ENCODE measurements around the gene TEX11. TPM values are rescaled to one million over a fixed set of nuclear protein-coding genes. Genes with fewer than 3 reads are reported as not detected.

Gene TEX11
- total RNA-seq, 2 donors from 2014 or later: not detected

DNA sequence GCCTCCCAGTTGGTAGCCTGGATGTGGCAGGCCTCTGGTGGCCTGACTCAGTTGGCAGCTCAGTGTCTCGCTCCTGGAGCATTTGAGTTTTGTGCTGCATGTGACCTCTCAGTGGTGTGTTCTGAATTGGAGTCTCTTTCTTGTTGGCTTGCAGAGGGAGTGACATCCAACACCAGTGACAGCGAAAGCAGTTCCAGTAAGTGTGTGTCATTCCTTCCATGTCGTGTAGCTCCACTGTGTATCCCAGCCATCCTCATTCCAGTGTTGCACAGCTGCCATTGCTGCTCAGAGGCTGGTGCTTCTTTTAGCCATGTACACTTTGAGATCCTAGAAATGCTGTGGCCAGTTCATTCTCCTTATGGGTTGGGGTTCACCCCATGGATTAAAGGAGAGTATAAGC is 411.5 kb downstream of the TEX11 start:
- Mint-ChIP-seq H3K27ac (no peak overlapping the region), H3K9me3 (no peaks in the 10 kb centered on the region), H3K36me3 (peaks cover 4 to 8% of the 10 kb centered on the region in 2 donors)
- ATAC-seq: no peak
- no peak for DNase-seq (ENCODE audit: low spot score in 2 of 2)

DNA sequence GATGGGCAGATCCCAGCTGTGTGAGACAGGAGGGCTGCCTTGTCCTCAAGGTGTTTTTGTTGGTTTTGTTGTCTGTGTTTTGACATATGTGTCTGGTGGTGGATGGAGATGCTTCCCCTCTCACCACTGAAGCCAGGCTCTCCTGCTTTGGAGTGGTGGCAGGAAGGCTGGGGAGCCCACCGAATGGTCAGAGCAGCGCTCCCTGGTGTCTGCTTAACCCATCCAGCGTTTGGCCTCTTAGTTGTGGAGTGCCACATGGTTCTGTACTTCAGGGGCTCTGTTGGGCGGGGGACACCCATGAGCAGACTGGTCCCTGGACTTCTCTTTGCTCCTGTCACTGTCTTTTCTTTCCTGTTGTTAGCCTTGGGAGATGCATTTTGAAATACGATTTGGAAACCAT is 412.0 kb downstream of the TEX11 start:
- H3K36me3 Mint-ChIP-seq: peaks cover 6 to 10% of the 10 kb centered on the region in 2 donors

DNA sequence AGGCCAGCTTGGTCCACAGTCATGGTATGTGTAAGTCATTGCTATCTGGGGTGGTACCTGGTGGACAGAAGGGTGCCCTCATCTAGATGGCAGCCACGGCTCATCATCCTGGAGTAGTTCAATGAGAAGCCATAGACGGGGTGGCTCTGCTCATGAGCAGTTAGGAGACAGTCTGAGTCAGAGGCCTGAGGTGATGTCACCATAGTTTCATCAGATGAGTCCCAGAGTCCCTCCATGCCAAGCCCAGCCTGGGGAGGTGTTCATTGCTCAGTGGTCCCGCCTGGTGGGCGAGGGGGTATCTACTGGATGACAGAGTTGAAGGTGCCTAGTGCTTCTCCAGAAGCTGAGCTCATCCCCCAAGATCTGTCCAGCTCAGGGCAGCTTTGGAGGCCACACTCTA is 414.1 kb downstream of the TEX11 start:
- peak in 1 of 2 donors; percentile 2 for DNase-seq (ENCODE audit: low spot score in 2 of 2)
- H3K36me3 Mint-ChIP-seq: peaks cover 6 to 10% of the 10 kb centered on the region in 2 donors
- no peaks in the 10 kb centered on the region for H3K9me3 Mint-ChIP-seq
- ATAC-seq: peak; percentile 82 to 84
- H3K27ac Mint-ChIP-seq: peak overlapping the region in 1 of 2 donors; percentile 36

More for the DNA sequence above, 412.0 kb downstream of the TEX11 start:
- no peaks in the 10 kb centered on the region for H3K9me3 Mint-ChIP-seq
- H3K27ac Mint-ChIP-seq: no peak overlapping the region
- no peak for DNase-seq (ENCODE audit: low spot score in 2 of 2)
- no peak for ATAC-seq

DNA sequence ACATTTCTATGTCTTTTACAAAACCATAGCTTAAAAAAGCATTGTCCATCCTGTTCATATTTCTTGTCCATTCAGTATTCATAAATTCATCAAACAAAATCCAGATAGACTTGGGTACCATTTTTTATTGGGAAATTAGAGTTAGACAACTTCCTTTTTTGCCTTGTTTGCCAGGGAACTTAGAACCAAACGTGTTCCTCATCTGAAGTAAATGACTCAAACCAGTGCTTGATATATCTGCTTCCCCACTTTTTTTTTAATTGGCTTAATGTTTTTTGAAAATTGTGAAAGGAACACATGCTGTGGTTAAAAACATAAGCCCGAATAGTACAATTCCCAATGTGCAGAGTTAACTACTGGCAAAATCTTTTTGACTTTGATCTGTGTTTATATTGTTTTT is 419.7 kb downstream of the TEX11 start:
- no peak for ATAC-seq
- no peak for DNase-seq (ENCODE audit: low spot score in 2 of 2)
- Mint-ChIP-seq H3K36me3 (peaks cover 6 to 10% of the 10 kb centered on the region in 2 donors), H3K9me3 (no peaks in the 10 kb centered on the region), H3K27ac (no peak overlapping the region)

DNA sequence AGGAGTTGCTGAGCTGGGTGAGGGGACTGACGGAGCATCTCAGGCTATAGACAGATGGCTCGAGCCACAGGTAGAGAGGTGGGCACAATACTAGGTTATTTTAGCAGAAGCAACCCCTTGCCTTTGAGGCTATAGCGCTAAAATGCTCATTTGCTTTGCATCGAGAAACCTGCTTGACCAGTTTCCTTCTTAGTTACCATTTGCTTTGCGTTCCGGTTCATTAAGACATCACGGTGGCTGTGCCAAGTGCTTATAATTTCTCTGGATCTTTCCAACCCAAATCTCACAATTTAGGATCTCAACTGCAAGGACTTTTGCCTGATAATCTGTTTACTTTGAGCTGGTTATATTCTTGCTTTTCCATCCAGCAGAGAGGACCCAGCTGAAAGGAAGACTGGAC is 423.0 kb downstream of the TEX11 start:
- no peaks in the 10 kb centered on the region for H3K36me3 Mint-ChIP-seq
- ATAC-seq: no peak
- H3K27ac Mint-ChIP-seq: no peak overlapping the region
- no peaks in the 10 kb centered on the region for H3K9me3 Mint-ChIP-seq
- no peak for DNase-seq (ENCODE audit: low spot score in 2 of 2)

DNA sequence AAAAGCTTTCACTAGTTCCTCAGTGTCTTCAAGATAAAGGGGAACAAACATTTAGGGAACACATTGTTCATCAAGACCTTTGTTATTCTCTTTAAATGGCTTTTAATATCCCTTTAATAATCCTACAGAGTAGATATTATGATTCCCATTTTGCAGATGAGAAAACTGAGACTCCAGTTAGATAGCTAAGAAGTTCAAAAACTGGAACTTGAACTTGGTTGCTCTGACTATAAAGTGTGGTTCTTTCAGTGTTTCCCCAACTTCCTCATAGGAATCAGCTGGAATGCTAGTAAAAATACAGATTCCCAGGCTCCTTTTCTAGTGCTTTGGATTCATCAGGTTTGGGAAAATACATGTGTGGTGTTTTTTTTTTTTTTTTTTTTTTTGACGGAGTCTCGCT is 426.2 kb downstream of the TEX11 start:
- DNase-seq (ENCODE audit: low spot score in 2 of 2): no peak
- Mint-ChIP-seq H3K27ac (no peak overlapping the region), H3K9me3 (no peaks in the 10 kb centered on the region), H3K36me3 (no peaks in the 10 kb centered on the region)
- ATAC-seq: no peak

DNA sequence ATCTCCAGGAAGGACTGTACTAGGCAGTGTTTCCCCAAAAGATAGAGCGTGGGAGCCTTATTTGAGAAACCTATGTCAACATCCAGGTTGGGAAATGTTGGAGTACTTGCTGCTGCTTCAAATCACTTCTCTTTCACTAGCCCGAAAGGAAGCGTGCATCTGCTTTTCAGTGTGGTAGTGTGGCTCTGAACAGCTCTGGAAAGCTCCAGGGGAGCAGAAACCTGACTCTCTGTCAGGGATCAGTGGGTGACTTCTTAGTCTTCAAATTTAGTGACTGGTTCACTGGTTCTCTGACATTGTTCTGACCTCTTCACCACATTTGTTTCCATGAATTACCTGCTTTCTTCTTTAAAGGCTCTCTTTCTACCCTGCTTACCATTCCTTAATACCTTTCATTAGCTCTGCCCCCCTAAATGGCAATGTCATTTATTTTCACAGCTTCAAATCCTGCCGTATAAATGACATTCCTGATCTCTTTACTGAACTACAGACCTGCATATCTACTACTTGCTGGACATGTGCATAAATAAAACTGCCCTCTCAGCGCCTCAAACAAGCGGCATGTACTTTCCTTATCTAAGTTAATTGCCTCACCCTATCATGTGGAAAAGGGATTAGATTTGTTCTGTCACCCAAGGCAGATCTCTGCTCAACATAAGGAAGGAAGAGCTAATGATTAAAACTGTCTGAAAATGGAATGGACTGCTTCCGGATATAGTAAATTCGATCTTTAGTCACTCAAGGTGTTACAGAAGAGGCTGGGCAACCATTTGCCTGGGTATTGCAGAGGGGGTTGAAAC is 426.8 kb downstream of the TEX11 start:
- no peaks in the 10 kb centered on the region for H3K36me3 Mint-ChIP-seq
- no peaks in the 10 kb centered on the region for H3K9me3 Mint-ChIP-seq
- H3K27ac Mint-ChIP-seq: no peak overlapping the region
- DNase-seq (ENCODE audit: low spot score in 2 of 2) (no peak), ATAC-seq (no peak)

DNA sequence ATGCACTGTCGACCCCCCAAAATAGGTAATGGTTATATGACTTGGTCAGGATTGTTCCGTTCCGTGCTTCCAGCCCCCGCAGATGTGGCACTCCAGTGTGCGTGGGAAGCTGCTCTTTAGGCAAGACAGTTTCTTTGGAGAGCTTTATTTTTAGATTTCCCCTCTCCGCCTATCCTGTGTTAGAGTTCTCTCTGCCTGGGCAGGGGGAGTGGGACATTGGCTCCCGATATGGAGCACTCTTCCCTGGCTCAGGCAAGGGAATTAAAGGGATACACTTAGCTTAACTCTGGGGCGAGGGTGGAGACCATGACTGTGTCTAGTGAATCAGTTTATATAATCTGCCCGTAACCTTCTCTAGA is 427.9 kb downstream of the TEX11 start:
- Mint-ChIP-seq H3K9me3 (no peaks in the 10 kb centered on the region), H3K27ac (no peak overlapping the region), H3K36me3 (no peaks in the 10 kb centered on the region)
- no peak for DNase-seq (ENCODE audit: low spot score in 2 of 2)
- ATAC-seq: no peak

DNA sequence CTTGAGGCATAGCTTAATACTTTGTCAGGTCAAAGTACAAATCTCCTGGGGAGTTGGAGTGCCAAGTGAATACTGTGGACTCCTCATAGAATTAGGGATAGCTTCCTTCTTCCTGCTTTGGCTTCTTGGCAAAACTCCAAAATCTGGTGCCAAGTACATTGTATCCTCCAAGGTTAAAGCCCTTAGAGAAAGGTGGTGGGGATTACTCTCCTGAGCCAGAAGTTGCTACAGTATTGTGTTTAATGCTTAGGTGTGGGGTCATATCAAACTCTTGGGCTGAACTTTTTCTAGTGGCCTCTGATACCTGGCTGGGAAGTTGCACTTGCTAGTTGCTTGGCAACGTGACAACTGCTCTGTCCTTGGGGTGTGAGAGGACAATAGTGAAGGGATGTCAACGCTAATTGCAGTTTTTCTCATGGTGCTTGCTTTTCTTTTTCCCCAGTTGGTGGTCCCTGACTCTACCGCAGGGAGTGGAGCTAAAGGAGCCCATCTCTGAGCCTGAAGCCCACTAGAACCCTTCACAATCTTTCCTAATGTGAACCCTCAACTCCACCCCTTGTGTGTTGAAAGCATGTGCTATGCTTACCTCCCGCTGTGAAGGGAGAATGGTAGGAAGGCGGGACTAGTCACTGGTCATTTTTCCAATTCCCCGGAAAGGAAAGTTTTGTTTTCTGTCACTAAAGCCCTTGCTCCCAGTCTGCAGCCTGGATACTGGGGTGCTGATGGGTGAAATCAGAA is 428.4 kb downstream of the TEX11 start:
- Mint-ChIP-seq H3K9me3 (no peaks in the 10 kb centered on the region), H3K27ac (no peak overlapping the region), H3K36me3 (no peaks in the 10 kb centered on the region)
- ATAC-seq (no peak), DNase-seq (ENCODE audit: low spot score in 2 of 2) (no peak)

DNA sequence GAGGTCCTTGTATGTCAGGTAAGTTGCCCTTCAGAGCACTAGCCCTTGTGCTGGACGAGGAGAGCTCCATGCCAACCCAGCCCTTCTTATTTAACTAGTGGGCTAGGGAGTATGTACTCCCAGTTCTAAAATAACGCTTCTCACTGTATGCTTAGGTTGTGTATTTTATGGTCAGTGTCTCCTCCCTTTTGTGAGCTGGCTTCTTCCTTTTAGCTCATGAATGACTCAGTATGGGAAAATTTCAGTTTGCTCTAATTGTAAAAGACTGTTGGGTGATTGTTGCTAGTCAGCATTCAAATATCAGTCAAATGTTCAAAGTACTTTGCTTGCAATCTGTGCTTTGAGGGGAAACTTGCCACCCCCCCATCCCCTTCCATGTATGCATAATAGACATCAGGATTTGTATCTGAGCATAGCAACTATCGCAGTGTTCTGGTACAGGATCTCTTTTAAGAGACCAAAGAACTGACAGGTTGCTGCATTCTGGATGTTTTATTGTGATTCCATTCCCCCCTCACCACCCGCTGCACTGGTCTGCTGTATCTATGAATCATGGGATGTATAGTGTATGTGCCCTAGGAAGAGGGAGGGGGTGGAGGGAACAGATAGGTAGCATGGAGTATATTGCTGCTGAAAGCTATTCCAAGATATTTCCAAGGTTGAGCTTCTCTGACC is 429.1 kb downstream of the TEX11 start:
- ATAC-seq: no peak
- H3K36me3 Mint-ChIP-seq: no peaks in the 10 kb centered on the region
- no peak for DNase-seq (ENCODE audit: low spot score in 2 of 2)
- H3K9me3 Mint-ChIP-seq: no peaks in the 10 kb centered on the region
- no peak overlapping the region for H3K27ac Mint-ChIP-seq

Other genes starting within 250 kb of the TEX11 start
- under 1 TPM in 1 of 2 donors, not detected in 1; 0.14 TPM for gene SLC7A3, start 22.4 kb upstream of the TEX11 start, total RNA-seq
- gene SNX12, start 159.6 kb upstream of the TEX11 start, total RNA-seq: 10 to 100 TPM; 37.7 to 42.3 TPM
- gene FOXO4, start 187.1 kb upstream of the TEX11 start, total RNA-seq: 10 to 100 TPM in 1 of 2 donors, 1 to 10 TPM in 1; 8.2 to 22.8 TPM
- 10 to 100 TPM in 1 of 2 donors, 1 to 10 TPM in 1; 7.5 to 20.7 TPM for gene CXorf65, start 198.0 kb upstream of the TEX11 start, total RNA-seq
- gene IL2RG, start 202.9 kb upstream of the TEX11 start, total RNA-seq: 100 to 1,000 TPM; 164 to 349 TPM
- 10 to 100 TPM; 57.5 to 86.5 TPM for gene MED12, start 209.9 kb upstream of the TEX11 start, total RNA-seq
- gene NLGN3, start 236.1 kb upstream of the TEX11 start, total RNA-seq: 1 to 10 TPM; 2.1 to 3.6 TPM

All from activated naive CD4-positive, alpha-beta T cell treated with anti-CD3 and anti-CD28 coated beads, Interleukin-2, amount 50 U/mL, for 72 hours (primary cell).